Amniotic stem cell (primary cell): ENCODE results near the gene PID1.
"Not testable (repeated sequence)": the region's sequence is repeated elsewhere in the genome, so short reads cannot be mapped to it uniquely, and the experiment has no call there.

Experiments
- DNase-seq: peaks from one replicate; lab custom pipeline; 2025; lab: John Stamatoyannopoulos, UW

The PID1 gene

DNA sequence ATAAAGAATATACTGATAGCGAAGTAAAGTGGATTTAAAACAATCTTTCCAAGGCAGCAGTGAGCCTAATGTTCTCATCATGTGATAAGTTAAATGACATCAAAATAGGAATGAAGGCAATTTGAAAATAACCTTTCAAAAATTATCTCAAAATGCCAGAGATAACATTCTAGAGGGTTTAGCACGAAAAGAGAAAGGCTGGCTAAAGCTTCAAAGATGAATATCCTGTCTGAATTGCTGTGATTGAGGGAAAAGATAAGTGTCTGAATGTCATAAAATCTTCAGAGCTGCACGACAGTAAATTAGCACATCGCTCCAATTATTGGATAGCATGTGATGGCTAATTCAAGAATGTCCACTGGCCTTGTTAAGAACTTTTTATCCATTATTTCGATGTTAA lies 159.3 kb downstream of the PID1 start:
- no peak for DNase-seq

DNA sequence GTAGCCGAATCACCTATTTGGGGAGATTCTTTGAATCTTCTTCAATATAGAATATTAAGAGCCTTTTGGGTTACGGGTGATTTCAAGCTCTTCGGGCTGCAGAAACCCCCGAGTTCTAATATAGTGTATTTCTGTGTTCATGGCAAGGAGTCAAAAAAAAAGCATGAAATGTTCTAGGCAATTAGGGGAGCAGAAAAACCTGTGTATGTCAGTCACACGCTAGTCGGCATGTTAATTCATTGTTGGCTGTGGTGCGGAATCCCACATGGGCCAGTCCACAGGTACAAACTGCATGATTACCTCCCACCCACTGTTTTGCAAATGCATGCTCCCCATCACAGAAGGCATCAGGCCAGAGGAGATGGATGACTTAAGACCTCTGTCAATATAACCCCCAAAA lies 161.9 kb downstream of the PID1 start:
- no peak for DNase-seq

DNA sequence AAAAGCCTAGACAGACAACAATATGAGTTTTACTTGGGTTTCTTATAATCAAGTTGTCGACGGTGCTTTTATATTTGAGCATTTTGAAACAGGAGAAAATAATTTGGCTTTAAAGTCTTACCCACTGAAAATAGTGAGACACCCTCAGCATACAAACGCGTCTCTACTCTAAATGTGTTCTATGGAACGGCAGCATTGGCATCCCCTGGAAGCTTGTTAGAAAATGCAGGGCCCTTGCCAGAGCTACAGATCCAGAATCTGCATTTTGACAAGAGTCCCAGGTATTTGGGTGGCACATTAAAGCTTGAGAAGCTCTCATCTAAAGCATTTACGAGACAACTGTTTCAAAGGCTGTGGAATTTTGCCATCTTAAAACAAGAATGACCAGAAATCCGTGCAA lies 163.5 kb downstream of the PID1 start:
- no peak for DNase-seq

DNA sequence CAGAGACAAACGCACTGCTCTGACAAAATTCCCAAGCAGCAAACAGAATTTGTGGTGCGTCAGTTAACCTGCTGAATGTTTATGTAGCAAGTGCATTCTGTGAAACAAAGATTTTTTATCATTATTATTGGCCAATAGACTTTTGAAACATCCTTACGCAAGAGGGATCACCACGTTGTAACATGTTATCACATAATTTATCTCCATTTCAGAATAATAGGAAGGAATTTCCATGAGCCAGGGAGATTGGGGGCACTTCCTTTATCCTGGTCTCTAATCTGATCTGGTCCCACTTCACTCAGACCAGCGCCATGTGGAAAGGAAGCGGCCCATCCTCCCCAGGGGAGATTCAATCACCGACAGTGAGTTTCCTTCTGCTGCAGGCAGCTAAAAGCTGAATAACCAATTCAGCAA lies 166.1 kb downstream of the PID1 start:
- DNase-seq, result no peak

DNA sequence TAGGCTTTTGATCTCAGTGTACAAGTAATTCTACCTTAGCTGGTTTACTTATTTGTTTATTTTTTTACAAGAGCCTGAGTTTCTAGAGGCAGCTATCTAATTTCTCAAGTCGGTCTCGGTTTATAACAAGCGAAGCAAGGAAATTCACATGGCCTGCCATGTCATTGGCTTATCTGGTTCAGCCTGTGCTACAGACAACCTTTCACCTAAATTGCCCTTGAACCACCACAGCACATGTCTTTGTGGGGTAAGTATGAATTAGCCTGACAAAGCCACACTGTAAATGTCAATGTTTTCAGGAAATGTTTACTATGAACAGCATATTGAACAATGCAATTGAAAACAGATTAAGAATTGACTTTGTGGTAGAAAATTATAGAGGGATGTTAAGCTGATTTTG lies 167.1 kb downstream of the PID1 start:
- DNase-seq, result no peak

DNA sequence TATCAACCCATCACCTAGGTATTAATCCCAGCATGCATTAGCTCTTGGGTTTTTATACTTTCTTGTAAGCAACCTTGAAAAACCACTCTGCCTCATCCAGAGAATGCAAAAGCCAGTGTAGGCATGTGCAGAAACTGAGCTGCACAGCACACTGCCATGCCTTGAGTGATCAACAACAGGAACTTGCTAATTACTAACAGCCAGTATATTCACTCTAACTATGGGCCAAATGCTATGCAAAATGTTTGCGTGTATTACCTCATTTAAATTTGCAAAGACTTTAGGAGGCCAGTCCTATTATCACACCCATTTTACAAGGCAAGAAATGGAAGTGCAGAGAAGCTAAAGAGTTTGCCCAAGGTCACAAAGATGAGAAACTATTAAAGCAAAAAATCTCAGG lies 169.8 kb downstream of the PID1 start:
- no peak for DNase-seq

DNA sequence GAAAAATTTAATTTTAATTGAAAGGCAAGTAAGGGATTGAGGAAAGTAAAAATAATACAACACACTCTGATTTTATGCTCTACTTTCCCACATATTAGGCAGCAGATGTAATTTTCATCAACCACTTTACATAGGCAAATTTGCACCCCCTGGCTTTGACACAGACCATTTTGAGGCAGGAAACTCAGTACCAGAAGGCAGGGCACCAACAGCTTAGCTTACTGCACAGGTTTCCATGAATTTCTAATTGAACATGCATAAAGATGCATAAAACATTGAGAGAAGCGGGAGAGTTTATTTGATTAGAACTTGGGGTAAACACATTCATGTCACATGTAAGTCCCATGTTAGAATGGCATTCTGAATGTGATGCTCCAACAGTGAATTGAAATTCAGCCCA lies 171.9 kb downstream of the PID1 start:
- no peak for DNase-seq

DNA sequence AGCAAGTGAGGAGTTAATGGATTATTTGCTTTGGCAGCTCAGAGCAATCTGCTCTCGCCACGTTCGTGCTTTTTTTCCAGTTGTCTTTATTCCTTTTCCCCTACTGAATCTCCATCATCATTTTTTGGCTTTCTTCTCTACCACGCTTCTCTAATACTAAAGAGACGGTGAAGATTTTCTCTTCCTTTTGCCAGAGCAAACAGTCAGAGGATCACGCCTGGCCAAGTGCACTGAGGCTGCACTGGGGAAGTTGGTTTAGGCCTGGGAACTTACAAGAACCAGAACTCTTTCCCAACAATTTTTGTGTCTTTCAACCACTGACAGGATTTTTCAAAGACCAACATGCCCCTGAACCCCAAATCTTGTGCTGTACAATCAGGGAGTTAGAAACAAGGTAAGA lies 172.3 kb downstream of the PID1 start:
- DNase-seq, result no peak

DNA sequence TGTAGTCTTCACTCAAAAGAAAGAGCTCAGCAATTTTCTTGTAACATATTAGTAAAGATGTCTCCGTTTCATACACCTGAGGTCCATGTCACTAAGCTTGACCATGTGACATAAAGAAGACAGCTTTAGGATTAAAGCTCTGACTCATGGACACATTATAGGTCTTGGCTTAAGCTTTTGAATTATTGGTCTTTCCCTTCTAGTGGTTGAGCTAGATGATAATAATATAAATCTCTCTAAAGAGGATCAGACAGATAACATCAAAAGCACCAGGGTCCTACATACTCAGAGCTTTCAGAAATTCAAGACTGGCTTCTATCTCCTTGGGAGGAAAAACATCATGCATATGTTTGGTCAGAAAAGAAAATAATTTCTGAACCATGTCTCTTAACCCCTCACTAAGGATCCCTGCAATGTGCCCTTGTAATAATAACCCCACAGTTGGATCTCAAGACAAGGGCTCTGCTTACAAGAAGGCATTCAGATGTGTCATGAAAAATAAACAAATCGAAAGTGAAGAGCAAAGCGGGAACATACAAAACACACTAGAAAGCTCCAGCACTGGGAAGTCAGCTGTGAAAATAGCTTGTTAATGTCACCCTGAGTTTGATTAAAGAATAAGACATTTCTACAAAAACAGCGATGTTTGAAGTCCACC lies 174.5 kb downstream of the PID1 start:
- DNase-seq, result no peak

DNA sequence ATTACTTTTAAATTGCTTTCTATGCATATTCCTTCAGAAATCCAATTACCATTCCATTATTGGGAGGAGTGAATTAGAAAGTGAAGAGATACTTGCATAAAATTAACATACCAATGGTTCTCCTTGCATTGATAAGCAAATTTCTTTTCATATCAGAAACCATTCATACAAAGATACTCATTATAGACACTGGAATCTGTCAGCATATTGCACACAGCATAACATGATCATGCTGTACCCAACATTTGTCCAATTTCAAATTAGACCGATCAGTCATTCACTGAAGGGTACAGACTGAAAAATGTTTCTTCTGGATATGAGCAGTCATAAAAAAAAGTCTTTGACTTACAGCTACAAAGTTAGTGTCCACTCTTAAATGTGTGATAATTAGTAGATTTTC lies 175.6 kb downstream of the PID1 start:
- DNase-seq, result no peak

DNA sequence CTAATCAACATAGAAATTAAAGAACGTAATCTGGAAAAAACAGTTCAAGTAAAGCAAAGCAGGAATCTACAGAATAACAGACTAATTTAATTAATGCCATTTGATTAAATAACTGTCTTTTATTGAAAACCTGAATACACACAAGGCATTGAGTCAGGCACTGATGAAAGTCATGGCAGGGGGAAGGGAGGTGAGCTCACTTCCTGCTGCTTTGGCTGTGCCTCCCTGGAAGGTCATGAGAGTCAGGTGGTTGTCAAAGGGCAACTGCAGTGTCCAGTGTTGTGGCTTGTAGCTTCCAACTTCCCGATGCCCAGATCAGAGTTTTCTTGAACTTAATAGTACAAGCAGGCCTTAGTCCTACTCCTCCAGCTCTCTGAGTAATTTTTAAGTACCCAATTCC lies 180.9 kb downstream of the PID1 start:
- DNase-seq, result no peak

DNA sequence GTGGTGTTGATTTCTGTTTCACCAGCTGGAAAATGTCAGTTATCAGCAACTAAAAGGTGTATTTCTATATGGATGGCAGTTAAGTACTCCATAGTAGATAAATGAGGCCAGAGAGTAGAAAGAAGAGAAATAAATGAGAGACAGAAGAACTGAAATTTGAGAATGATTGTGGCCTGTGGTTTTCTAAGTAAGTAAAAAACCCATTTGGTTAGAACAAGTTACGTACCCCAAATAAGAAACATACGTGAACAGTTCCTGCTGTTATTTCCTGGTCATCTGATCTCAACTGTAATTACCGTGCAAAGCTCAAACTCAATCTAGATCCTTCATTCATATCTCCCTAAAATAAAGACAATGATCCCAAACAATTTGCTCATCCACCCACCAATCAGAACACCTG lies 181.3 kb downstream of the PID1 start:
- DNase-seq, result no peak

DNA sequence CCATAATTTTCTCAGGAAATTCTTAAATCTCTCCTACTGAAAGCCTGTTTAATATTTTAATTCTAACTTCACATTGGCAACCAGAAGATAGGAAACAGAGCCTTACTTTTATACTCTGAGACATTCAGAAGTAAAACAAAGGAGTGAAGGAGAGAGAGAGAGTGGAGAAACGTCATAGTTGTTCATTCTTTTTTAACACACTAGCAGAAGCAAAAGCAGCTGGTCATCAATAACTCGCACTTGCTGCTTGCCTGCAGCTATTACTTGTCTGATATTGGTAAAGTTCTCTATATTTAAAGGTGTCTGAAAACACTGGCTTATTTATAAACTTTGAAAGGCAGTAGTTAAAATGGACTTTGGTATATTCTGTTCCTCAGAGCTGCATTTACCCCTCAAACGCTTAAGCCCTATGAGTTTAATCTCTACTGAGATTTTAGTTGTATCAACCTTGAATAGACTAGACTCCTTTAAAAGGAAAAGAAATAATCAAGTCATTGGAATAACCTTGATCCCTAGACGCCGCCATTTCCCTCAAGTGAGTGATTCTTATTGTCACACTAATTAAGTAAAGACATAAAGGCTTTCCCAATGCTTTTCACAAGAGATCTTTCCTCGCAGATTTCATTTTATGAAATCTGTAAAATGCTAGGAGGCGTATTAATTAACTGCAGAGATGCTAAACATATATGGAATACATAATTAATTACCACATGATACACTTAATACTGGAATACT lies 182.0 kb downstream of the PID1 start:
- DNase-seq, result no peak

DNA sequence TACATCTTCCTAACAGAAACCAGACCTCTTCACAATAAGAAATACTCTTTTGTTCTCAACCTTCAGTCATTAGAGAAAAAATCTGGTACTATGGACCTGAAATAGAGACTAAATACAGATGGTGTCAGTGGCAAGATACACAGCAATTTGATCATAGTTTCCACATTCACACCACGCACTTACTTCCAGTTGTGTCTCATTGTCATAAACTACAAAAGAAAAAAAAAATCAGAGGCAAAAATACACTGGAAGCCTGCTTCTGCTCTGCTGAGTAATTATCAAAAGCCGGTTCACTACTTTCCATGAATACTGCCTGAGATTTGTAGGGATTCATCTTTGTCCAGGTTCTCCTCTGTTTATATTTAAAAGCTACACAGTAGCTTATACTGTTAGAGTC lies 182.6 kb downstream of the PID1 start:
- no peak for DNase-seq

DNA sequence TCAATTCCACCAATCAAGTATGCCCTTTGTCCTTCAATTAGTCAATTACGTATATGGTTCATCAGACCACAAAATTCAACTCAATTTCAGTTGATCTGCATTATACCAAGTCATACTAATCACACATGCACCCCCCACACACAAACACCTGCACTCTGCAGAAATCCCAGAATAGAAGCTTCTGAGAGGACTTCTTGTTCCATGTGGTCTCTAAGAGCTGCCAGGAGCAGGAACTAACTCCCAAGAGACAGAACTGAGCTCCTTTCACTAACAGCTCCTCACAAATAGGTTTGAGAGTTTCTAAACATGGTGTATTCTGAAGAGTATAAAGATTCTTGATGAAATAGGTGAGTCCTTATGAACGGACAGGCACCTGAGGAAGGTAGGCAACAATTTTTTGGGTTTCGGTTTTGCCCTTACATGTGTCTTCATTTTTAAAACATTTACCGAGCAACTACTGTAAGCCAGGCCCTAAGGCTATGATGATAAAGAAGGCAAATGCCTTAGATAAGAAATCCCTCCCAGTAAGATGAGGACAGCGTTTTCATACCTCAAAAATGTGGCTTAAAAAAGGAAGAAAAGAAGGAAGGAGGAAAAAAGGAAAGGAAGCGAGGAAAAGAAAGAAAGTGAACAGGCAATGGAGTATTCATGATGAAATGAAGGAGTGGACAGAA lies 183.1 kb downstream of the PID1 start:
- no peak for DNase-seq

DNA sequence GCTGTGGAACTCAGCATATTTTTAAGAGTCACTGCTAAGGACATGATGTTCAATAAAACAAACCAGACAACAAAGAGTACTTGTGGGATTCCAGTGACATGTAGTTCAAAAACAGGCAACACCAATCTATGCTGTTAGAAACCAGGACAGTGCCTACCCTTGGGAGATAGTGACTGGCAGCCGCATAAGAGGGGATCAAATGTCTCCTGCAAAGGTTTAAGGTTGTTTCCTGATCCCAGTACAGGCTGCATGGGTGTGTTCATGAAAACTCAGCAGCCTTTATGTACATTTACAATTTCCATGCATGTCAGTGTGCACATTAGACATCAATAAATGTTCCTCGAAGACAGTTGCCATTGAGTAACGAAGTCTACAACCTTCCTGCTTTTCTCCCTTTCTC lies 183.8 kb downstream of the PID1 start:
- no peak for DNase-seq

DNA sequence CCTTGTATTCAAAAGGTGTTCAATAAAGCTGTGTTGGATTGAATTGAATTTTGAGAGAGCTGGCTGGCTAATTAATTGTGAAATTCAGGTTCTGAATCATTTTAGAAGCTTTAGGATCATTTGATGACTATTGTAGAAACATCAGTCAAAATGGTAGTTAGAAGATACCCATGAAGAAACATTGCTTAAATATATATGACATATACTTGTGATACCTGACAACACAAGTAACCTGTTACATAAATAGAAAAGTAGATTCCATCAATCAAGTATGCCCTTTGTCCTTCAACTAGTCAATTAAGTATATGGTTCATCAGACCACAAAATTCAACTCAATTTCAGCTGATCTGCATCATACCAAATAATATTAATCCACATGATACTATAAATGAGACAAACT lies 185.6 kb downstream of the PID1 start:
- no peak for DNase-seq

DNA sequence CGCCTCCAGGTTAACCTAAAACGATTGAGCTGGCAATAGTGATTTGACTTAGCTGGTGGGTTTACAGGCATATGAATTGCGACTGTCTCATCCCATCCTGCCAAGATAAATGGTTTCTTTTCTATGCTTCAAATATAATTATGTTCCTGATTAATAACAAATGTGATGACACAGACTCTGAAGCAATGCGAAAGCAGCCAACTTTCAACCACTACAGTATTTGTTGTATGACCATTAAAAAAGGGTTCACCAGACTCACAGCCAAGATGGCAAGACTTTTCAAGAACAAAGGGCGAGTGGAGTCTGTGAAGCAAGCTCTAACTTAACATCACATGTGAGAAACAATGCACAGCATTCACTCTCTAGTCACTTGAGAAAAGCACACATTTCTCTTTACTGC lies 186.6 kb downstream of the PID1 start:
- no peak for DNase-seq

DNA sequence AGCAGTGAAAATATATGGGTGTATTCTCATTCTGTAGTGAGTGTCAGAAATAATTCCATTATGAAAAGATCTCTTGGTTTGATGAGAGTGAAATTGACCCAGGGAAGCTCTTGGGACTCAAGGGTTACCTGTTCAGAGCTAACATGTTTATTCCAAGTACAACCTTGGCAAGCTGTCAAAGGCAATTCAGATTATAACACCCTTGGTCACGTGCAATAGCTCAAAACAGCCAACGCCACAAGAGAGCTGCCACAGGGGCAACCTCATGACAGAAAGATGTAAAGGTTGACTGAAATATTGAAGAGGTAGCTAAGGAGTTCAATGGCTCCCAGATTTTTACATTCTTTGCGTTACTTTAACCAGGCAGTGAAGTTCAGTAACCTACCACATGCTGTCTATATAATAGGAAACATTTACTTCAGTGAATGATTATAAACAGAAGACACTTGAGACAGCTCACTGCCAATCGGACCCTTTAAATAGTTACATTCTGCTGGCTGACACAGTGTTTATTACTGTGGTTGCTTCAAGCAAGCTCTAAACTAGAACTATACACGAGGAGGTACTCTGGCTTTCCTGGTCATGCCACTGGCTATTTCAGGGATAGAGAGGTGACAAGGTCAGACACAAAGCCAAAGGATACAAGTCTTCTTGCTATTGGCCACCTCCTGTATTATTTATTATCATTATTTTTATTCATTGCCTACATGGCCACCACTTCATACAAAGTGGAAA lies 187.3 kb downstream of the PID1 start:
- DNase-seq, result no peak

DNA sequence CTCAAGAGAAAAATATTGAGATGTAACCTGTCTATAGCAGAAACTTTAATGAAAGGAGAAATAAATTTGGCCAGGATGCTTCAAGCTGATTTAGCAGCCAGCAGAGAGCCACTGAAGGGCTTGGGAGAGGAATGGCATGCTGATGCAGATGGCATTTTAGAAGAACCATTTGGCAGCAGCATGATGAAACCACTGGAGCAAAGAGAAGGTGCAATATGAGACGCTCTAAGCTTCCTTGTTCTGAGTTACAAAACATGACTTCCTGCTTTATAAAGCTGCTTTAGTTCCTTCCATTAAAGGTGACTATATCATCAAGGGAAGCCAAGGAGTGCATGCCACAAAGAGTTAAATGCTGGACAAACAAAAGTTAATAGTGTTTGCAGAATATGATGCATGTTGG lies 189.7 kb downstream of the PID1 start:
- DNase-seq, result no peak

DNA sequence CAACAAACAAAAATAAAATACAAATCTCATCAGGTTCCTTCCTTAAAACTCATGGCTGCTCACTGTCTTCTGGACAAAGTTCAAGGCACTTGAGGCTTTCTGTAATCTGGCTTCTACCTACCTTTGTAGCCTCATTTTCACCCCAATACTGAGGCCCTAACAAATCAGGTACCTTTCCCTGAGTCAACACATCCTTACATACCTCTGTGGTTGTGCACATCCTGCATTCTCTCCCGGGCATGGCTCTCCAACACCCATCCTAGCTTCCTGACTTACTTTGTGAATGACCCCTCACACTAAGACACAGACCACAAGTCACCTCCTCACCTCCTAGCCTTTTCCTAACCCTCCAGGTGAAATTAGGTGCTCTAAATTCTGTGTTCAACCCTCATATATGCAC lies 190.9 kb downstream of the PID1 start:
- DNase-seq, result no peak

DNA sequence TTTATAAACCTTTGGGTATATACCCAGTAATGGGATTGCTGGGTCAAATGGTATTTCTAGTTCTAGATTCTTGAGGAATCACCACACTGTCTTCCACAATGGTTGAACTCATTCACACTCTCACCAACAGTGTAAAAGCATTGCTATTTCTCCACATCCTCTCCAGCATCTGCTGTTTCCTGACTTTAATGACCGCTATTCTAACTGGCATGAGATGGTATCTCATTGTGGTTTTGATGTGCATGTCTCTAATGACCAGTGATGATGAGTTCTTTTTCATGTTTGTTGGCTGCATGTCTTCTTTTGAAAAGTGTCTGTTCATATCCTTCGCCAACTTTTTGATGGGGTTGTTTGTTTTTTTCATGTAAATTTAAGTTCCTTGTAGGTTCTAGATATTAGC lies 194.2 kb downstream of the PID1 start:
- not testable (repeated sequence) for DNase-seq

DNA sequence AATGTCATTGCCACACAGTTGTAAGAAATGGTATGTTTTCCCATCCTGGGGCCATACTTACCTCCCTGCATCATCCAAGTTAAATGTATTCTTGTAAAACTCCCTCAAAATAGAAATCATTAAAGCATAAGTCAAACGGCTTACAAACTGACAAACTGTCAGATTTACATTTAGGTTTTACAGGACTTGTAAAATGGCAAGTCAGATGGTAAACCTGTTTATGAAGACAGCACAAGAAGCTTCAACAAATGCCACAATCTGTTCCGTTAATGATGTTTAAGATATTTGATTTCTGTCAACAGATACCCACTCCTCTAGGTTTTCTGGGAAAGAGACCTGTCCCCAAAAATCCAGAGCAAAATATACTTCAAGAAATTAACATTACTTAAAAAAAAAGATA lies 197.2 kb downstream of the PID1 start:
- no peak for DNase-seq
